Liver (tissue), 9 donors: Measurements from ENCODE around the gene GNAI2. TPM values are rescaled to one million over a fixed set of nuclear protein-coding genes. Genes with fewer than 3 reads are reported as not detected.

Source experiments
- DNase-seq: peaks from one replicate; pipeline ENCODE4 v3.0.0-alpha.2; 2017; ENCODE audit warnings: low spot score
- H3K27ac ChIP-seq, 2 donors: one replicate each; pipeline ENCODE4 v1.7.0; 2013; ENCODE audit warnings: inconsistent platforms in 2 of 2, low read length in 2 of 2, control low read depth in 1 of 2, low read depth in 1 of 2, mild to moderate bottlenecking in 1 of 2
- H3K27me3 ChIP-seq, 4 donors: one replicate each; pipeline versions ENCODE4 v1.6.1 to v1.7.0; 2013; ENCODE audit warnings: low read length in 3 of 4, inconsistent platforms in 1 of 4, mild to moderate bottlenecking in 1 of 4, moderate library complexity in 1 of 4; ENCODE audit not compliant: control insufficient read depth in 4 of 4, insufficient read depth in 4 of 4
- H3K36me3 ChIP-seq, 4 donors: one replicate each; pipeline versions ENCODE4 v1.6.1 to v1.7.0; 2013; ENCODE audit warnings: low read length in 3 of 4, mild to moderate bottlenecking in 3 of 4, low read depth in 1 of 4, moderate library complexity in 1 of 4; ENCODE audit not compliant: control insufficient read depth in 4 of 4, insufficient read depth in 3 of 4
- H3K4me1 ChIP-seq, 4 donors: one replicate each; pipeline versions ENCODE4 v1.6.1 to v1.7.0; 2013; ENCODE audit warnings: low read length in 3 of 4, mild to moderate bottlenecking in 3 of 4, moderate library complexity in 1 of 4; ENCODE audit not compliant: control insufficient read depth in 4 of 4, insufficient read depth in 4 of 4
- H3K4me3 ChIP-seq, 3 donors: one replicate each; pipeline versions ENCODE4 v1.6.1 to v1.7.0; 2013; ENCODE audit warnings: low read length in 3 of 3, control low read depth in 1 of 3, low read depth in 1 of 3, mild to moderate bottlenecking in 1 of 3
- H3K9ac ChIP-seq, 2 donors: one replicate each; pipeline ENCODE4 v1.7.0; 2013; ENCODE audit warnings: low read length in 2 of 2, mild to moderate bottlenecking in 2 of 2, moderate library complexity in 2 of 2, control low read depth in 1 of 2, low read depth in 1 of 2
- H3K9me3 ChIP-seq, 4 donors: one replicate each; pipeline versions ENCODE4 v1.6.1 to v1.7.0; 2013; ENCODE audit warnings: low read length in 3 of 4; ENCODE audit not compliant: control insufficient read depth in 4 of 4
- ATF3 ChIP-seq: IDR thresholded peaks from 2 replicates; pipeline ENCODE4 v1.6.1; 2016; ENCODE audit warnings: antibody characterized with exemption
- CTCF ChIP-seq: fragments of 150-350 bp; IDR thresholded peaks from 2 replicates; pipeline ENCODE4 v1.5.1; 2017; ENCODE audit warnings: improper control_type of control experiment, low read depth, low read length; ENCODE audit not compliant: missing input control
- EGR1 ChIP-seq, 2 donors: IDR thresholded peaks; 2 replicates each; pipeline ENCODE4 v1.6.1; 2016 to 2018; ENCODE audit warnings: antibody characterized with exemption in 2 of 2, low read depth in 2 of 2
- FOXA1 ChIP-seq: IDR thresholded peaks from 2 replicates; pipeline ENCODE4 v1.6.1; 2016; ENCODE audit warnings: antibody characterized with exemption
- FOXA2 ChIP-seq: IDR thresholded peaks from 2 replicates; pipeline ENCODE4 v1.6.1; 2016; ENCODE audit warnings: antibody characterized with exemption
- GABPA ChIP-seq, 2 donors: IDR thresholded peaks in 1 of 2; conservative IDR thresholded peaks in 1 of 2; 2 replicates each; pipeline ENCODE4 v1.6.1; 2016; ENCODE audit warnings: antibody characterized with exemption in 2 of 2, mild to moderate bottlenecking in 1 of 2, moderate library complexity in 1 of 2
- HNF4G ChIP-seq: IDR thresholded peaks from 2 replicates; pipeline ENCODE4 v1.6.1; 2016; ENCODE audit warnings: antibody characterized with exemption
- JUND ChIP-seq, 2 donors: IDR thresholded peaks; 2 replicates each; pipeline ENCODE4 v1.6.1; 2016; ENCODE audit warnings: antibody characterized with exemption in 2 of 2
- NR2F2 ChIP-seq: IDR thresholded peaks from 2 replicates; pipeline ENCODE4 v1.6.1; 2016; ENCODE audit warnings: antibody characterized with exemption
- RAD21 ChIP-seq, 2 donors: IDR thresholded peaks; 2 replicates each; pipeline ENCODE4 v1.6.1; 2016; ENCODE audit warnings: antibody characterized with exemption in 2 of 2, mild to moderate bottlenecking in 2 of 2
- REST ChIP-seq: IDR thresholded peaks from 2 replicates; pipeline ENCODE4 v1.6.1; 2016; ENCODE audit warnings: antibody characterized with exemption, mild to moderate bottlenecking
- RXRA ChIP-seq, 2 donors: IDR thresholded peaks; 2 replicates each; pipeline ENCODE4 v1.6.1; 2017 to 2018; ENCODE audit warnings: antibody characterized with exemption in 2 of 2, mild to moderate bottlenecking in 1 of 2
- SP1 ChIP-seq: IDR thresholded peaks from 2 replicates; pipeline ENCODE4 v1.6.1; 2018; ENCODE audit warnings: antibody characterized with exemption, mild to moderate bottlenecking
- TAF1 ChIP-seq: conservative IDR thresholded peaks from 2 replicates; pipeline ENCODE4 v1.6.1; 2016; ENCODE audit warnings: antibody characterized with exemption, mild to moderate bottlenecking
- YY1 ChIP-seq: IDR thresholded peaks from 2 replicates; pipeline ENCODE4 v1.6.1; 2016; ENCODE audit warnings: antibody characterized with exemption, mild to moderate bottlenecking
- ZBTB33 ChIP-seq: IDR thresholded peaks from 2 replicates; pipeline ENCODE4 v1.6.1; 2016; ENCODE audit warnings: antibody characterized with exemption
- WGBS: extraction: QIAGEN DNeasy Blood & Tissue Kit; methylation state at CpG from one replicate; pipeline ENCODE4 v1.1.7; 2013; 5-methylcytosine and 5-hydroxymethylcytosine counted together
- polyA plus RNA-seq, 2 donors: library from polyadenylated mRNA; stranded (reverse) in 1 of 2; unstranded in 1 of 2; fragments of 200-250 nt in 1 of 2; fragments of >200 nt in 1 of 2; fragmentation: Nextera tagmentation in 1 of 2; extraction: Ambion mirVana in 1 of 2; gene quantifications; one replicate each; pipeline versions ENCODE4 v1.2.1 to v1.2.3, GENCODE V29; 2013 to 2015
- total RNA-seq, 2 donors: library from RNA; depleted of rRNA; stranded (reverse); fragments of >200 nt; gene quantifications; one replicate each; pipeline ENCODE4 v1.2.3, GENCODE V29; 2014
- donor health status: healthy.
- donor health status: healthy.
- donor health status: healthy.
- donor health status: healthy.
- donor health status: healthy.

The GNAI2 gene
- total and polyA plus RNA-seq, 4 donors, result 58.3 to 86.3 (median 62.3) TPM

GRCh38 chr3:50298836-50299637 is 63.0 kb downstream of the GNAI2 start, which contains the start of the genes HYAL3 and NAA80:
Gene HYAL3 (minus strand): TSS chr3:50299405. CDS start chr3:50295602, 3,803 bp downstream.
Gene NAA80 (minus strand): TSS chr3:50299405. CDS start chr3:50297463, 1,942 bp downstream.
- H3K9me3 ChIP-seq, result no peaks in the 10 kb centered on the region
- H3K4me3 ChIP-seq, result peak within 1 kb of the TSS; percentile 54 to 86 (median 67)
- H3K27me3 ChIP-seq, result no peaks in the 10 kb centered on the region
- H3K9ac ChIP-seq, result peak within 1 kb of the TSS; percentile 81 to 90
- under 1% methylated on average over 61 of the region's 61 CpGs for WGBS
- H3K27ac ChIP-seq, result peak within 1 kb of the TSS; percentile 84 to 95
- peak; percentile 99 for DNase-seq
- TF ChIP-seq REST (no peak), RAD21 (IDR thresholded peaks at IDR 0.05) (no peak), NR2F2 (no peak), CTCF (peak; percentile 33), YY1 (peak; percentile 55), GABPA (IDR thresholded peaks at IDR 0.05 in 1 of 2, conservative IDR thresholded peaks at IDR 0.05 in 1 of 2) (no peak), JUND (IDR thresholded peaks at IDR 0.05) (no peak), ATF3 (peak; percentile 69), SP1 (no peak), HNF4G (no peak), FOXA2 (no peak), TAF1 (peak; percentile 66)
- H3K36me3 ChIP-seq, result peaks cover 0 to 3% (median 0%) of the 10 kb centered on the region in 4 donors
- H3K4me1 ChIP-seq, result peaks cover 12 to 49% (median 31%) of the 10 kb centered on the region in 4 donors

GRCh38 chr3:50299638-50299928 is 63.6 kb downstream of the GNAI2 start:
- Histone ChIP-seq H3K27me3 (no peaks in the 10 kb centered on the region), H3K4me1 (peaks cover 12 to 49% (median 31%) of the 10 kb centered on the region in 4 donors), H3K4me3 (peak overlapping the region in 2 of 3 donors; percentile 1 to 10), H3K27ac (peak overlapping the region; percentile 84 to 95), H3K9me3 (no peaks in the 10 kb centered on the region), H3K36me3 (peaks cover 0 to 3% (median 0%) of the 10 kb centered on the region in 4 donors), H3K9ac (peak overlapping the region; percentile 24 to 85)
- no peak for DNase-seq
- 1% methylated on average over 12 of the region's 12 CpGs for WGBS
- peak; percentile 88 for TF ChIP-seq ZBTB33
- peak; percentile 85 for TF ChIP-seq REST
- peak in 1 of 2 donors; percentile 12 for TF ChIP-seq EGR1 (IDR thresholded peaks at IDR 0.05; ENCODE audit: low read depth in 2 of 2)
- TF ChIP-seq NR2F2, result peak; percentile 74
- TF ChIP-seq FOXA1, result peak; percentile 89
- peak; percentile 79 to 90 for TF ChIP-seq JUND (IDR thresholded peaks at IDR 0.05)
- TF ChIP-seq CTCF, result no peak
- TF ChIP-seq TAF1, result no peak
- peak; percentile 60 for TF ChIP-seq HNF4G
- peak; percentile 95 for TF ChIP-seq FOXA2
- TF ChIP-seq YY1, result peak; percentile 61
- peak; percentile 38 to 71 for TF ChIP-seq RXRA (IDR thresholded peaks at IDR 0.05)
- peak; percentile 94 for TF ChIP-seq SP1
- peak in 1 of 2 donors; percentile 51 for TF ChIP-seq RAD21 (IDR thresholded peaks at IDR 0.05)
